ENCODE measurements around the gene LRRTM2. TPM values are rescaled to one million over a fixed set of nuclear protein-coding genes. Genes with fewer than 3 reads are reported as not detected.
A peak's percentile ranks its signal among the peaks of the same experiment; 100 is the strongest.
"Not testable (repeated sequence)": the region's sequence is repeated elsewhere in the genome, so short reads cannot be mapped to it uniquely, and the experiment has no call there.

LRRTM2 gene
- total RNA-seq, 4 donors from 2014 or later = 0.13 to 0.20 (median 0.16) TPM; not detected in 1

- intact Hi-C loops (cut with DNase I; ENCODE audit: low total_unique reads) = no loop called here
- 54 to 80% methylated on average over 4 of the region's 4 CpGs for WGBS, 2 donors
- no peak overlapping the region for H3K4me3 ChIP-seq (ENCODE audit: low read depth, poor library complexity, severe bottlenecking)
- peak in 1 of 2 donors; percentile 19 for DNase-seq (ENCODE audit: low spot score in 2 of 2)
- no peak for TF ChIP-seq POLR2A (IDR thresholded peaks at IDR 0.05)
- no peak for TF ChIP-seq CTCF (IDR thresholded peaks at IDR 0.05)
Observed at GRCh38 chr5:138844125-138844461, 31.0 kb downstream of the LRRTM2 start.

GRCh38 chr5:138843316-138844124, 31.6 kb downstream of the LRRTM2 start:
- no peak overlapping the region for H3K4me3 ChIP-seq (ENCODE audit: low read depth, poor library complexity, severe bottlenecking)
- no peak for TF ChIP-seq CTCF (IDR thresholded peaks at IDR 0.05)
- TF ChIP-seq POLR2A (IDR thresholded peaks at IDR 0.05) = no peak
- no peak for DNase-seq (ENCODE audit: low spot score in 2 of 2)
- intact Hi-C loops (cut with DNase I; ENCODE audit: low total_unique reads) = no loop called here
- WGBS, 2 donors = 85 to 90% methylated on average over 2 of the region's 2 CpGs

GRCh38 chr5:138841531-138841930, 33.6 kb downstream of the LRRTM2 start:
- TF ChIP-seq CTCF (IDR thresholded peaks at IDR 0.05) = no peak
- no peak for TF ChIP-seq POLR2A (IDR thresholded peaks at IDR 0.05)
- H3K4me3 ChIP-seq (ENCODE audit: low read depth, poor library complexity, severe bottlenecking) = no peak overlapping the region
- intact Hi-C loops (cut with DNase I; ENCODE audit: low total_unique reads) = no loop called here
- 69 to 70% methylated on average over 2 of the region's 2 CpGs for WGBS, 2 donors
- no peak for DNase-seq (ENCODE audit: low spot score in 2 of 2)

- H3K4me3 ChIP-seq (ENCODE audit: low read depth, poor library complexity, severe bottlenecking) = no peak overlapping the region
- no peak for DNase-seq (ENCODE audit: low spot score in 2 of 2)
- intact Hi-C loops (cut with DNase I; ENCODE audit: low total_unique reads) = no loop called here
- 83 to 85% methylated on average over 3 of the region's 3 CpGs for WGBS, 2 donors
- TF ChIP-seq POLR2A (IDR thresholded peaks at IDR 0.05) (no peak), CTCF (IDR thresholded peaks at IDR 0.05) (no peak)
Observed at GRCh38 chr5:138840103-138840502, 35.0 kb downstream of the LRRTM2 start.

- WGBS, 2 donors = 95% methylated on average over 4 of the region's 4 CpGs
- TF ChIP-seq CTCF (IDR thresholded peaks at IDR 0.05) = no peak
- DNase-seq (ENCODE audit: low spot score in 2 of 2) = no peak
- intact Hi-C loops (cut with DNase I; ENCODE audit: low total_unique reads) = no loop called here
- H3K4me3 ChIP-seq (ENCODE audit: low read depth, poor library complexity, severe bottlenecking) = no peak overlapping the region
Observed at GRCh38 chr5:138837160-138837559, 38.0 kb downstream of the LRRTM2 start.

GRCh38 chr5:138834853-138835252, 40.3 kb downstream of the LRRTM2 start:
- intact Hi-C loops (cut with DNase I; ENCODE audit: low total_unique reads); H3K4me3 ChIP-seq (ENCODE audit: low read depth, poor library complexity, severe bottlenecking); DNase-seq (ENCODE audit: low spot score in 2 of 2): not testable (repeated sequence)
- 89 to 92% methylated on average over 6 of the region's 6 CpGs for WGBS, 2 donors

All from lower leg skin (tissue), 4 donors.